Measurements from ENCODE around the gene TTC22. TPM values are rescaled to one million over a fixed set of nuclear protein-coding genes. Genes with fewer than 3 reads are reported as not detected.

Gene TTC22
- total RNA-seq, 8 experiments from 2014 or later, result 0.27 to 2.4 (median 0.62) TPM; not detected in 2

GRCh38 chr1:54811739-54812655, 10.9 kb upstream of the TTC22 start:
- Histone ChIP-seq H3K27ac (no peak overlapping the region), H3K4me1 (replicated peaks in 1 of 2) (peaks cover 0 to 6% of the 10 kb centered on the region in 2 donors), H3K4me3 (no peak overlapping the region)
- 23 to 100% (median 73%) methylated on average over 1 to 13 of the region's 18 CpGs; no CpG with 5 or more reads in 2 of the 10 experiments for WGBS, 10 experiments
- in situ Hi-C loops (cut with MboI; ENCODE audit: low pct_unique_long_range_greater_than_20kb in 2 of 9, low sequenced_read_pairs in 9 of 9, unreplicated experiment in 9 of 9), result loop anchor here in 4 of 9 experiments (25.0 kb wide), 4 partner anchors 150 to 950 kb away; partner anchors contain the start of genes TCEANC2 (in 3 of the 4) and TMEM59 (in 3 of the 4)
- no peak for ATAC-seq (replicated peaks in 6 of 8)

DNA sequence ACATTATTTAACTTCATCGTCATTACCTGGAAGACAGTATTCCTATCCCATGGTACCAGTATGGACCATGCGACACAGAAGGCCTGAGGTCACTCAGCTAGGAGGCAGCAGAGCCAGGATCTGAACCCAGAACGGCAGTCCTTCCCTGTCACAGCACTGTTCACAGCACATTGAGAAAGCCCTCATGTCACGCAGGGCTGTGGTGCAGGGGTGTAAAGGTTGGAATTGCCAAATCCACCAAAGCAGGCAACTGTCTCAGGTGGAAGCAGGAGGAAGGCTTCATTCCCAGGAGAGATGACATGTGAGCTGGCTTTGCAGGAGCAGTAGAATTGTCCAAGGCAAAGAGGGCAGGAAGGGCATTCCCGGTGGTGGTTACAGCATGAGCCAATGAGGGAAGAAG, 9.9 kb upstream of the TTC22 start:
- H3K4me1 ChIP-seq (replicated peaks in 1 of 2), result peaks cover 0 to 6% of the 10 kb centered on the region in 2 donors
- 63 to 96% (median 83%) methylated on average over 2 to 5 of the region's 5 CpGs; no CpG with 5 or more reads in 3 of the 10 experiments for WGBS, 10 experiments
- no peak overlapping the region for H3K4me3 ChIP-seq
- no peak overlapping the region for H3K27ac ChIP-seq
- in situ Hi-C loops (cut with MboI; ENCODE audit: low pct_unique_long_range_greater_than_20kb in 2 of 9, low sequenced_read_pairs in 9 of 9, unreplicated experiment in 9 of 9), result loop anchor here in 4 of 9 experiments (25.0 kb wide), 4 partner anchors 149 to 949 kb away; partner anchors contain the start of genes TCEANC2 (in 3 of the 4) and TMEM59 (in 3 of the 4)
- no peak for ATAC-seq (replicated peaks in 6 of 8)

DNA sequence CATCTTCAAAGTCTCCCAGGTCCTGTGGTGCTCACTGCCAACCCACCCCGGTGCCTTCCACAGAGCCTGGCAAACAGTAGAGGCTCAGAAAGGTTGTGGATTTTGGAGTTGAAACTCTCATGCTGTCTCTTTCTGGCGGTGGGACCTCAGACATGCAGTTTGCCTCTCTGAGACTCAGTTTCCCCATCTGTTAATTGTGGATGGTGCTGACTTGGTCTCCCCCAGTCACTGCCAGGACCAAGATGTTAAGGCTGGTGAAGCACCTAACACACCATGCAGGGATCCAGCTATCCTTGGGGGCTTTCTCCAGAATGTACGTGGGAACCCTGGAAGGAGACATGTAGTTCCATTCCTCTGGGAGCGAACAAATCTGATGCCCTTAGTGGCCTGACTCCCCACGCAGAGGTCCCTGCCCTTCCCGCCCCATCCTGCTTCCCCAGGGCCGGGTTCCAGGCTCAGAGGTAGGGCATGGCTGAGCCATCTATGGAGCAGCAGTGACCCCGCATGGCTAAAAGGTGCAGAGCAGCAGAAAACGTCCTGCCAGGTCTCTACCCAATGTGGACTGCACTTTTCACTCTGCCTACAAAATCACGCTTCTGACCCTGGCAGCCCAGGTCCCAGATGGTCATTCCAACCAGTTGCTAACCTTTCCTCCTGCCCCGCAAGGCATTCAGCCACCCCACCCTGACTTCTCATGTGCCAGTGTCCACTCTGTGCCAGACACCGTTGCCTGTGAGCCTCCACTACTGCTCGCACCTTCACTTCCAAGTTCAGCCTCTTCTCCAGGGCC, 9.2 kb upstream of the TTC22 start:
- H3K4me1 ChIP-seq (replicated peaks in 1 of 2), result peaks cover 0 to 6% of the 10 kb centered on the region in 2 donors
- ATAC-seq (replicated peaks in 6 of 8), result peak; percentile 77 to 99 (median 95)
- no peak overlapping the region for H3K27ac ChIP-seq
- in situ Hi-C loops (cut with MboI; ENCODE audit: low pct_unique_long_range_greater_than_20kb in 2 of 9, low sequenced_read_pairs in 9 of 9, unreplicated experiment in 9 of 9), result loop anchor here in 4 of 9 experiments (25.0 kb wide), 4 partner anchors 148 to 948 kb away; partner anchors contain the start of genes TCEANC2 (in 3 of the 4) and TMEM59 (in 3 of the 4)
- WGBS, 10 experiments, result 39 to 100% (median 59%) methylated on average over 1 to 7 of the region's 13 CpGs; no CpG with 5 or more reads in 2 of the 10 experiments
- no peak overlapping the region for H3K4me3 ChIP-seq

GRCh38 chr1:54809496-54810074, 8.5 kb upstream of the TTC22 start:
- no peak overlapping the region for H3K27ac ChIP-seq
- in situ Hi-C loops (cut with MboI; ENCODE audit: low pct_unique_long_range_greater_than_20kb in 2 of 9, low sequenced_read_pairs in 9 of 9, unreplicated experiment in 9 of 9), result loop anchor here in 4 of 9 experiments (25.0 kb wide), 4 partner anchors 147 to 947 kb away; partner anchors contain the start of genes TCEANC2 (in 3 of the 4) and TMEM59 (in 3 of the 4)
- no peak for ATAC-seq (replicated peaks in 6 of 8)
- H3K4me3 ChIP-seq, result no peak overlapping the region
- peaks cover 0 to 6% of the 10 kb centered on the region in 2 donors for H3K4me1 ChIP-seq (replicated peaks in 1 of 2)
- WGBS, 10 experiments, result 17 to 83% (median 72%) methylated on average over 1 to 3 of the region's 3 CpGs; no CpG with 5 or more reads in 2 of the 10 experiments

GRCh38 chr1:54808443-54809207, 7.5 kb upstream of the TTC22 start:
- ATAC-seq (replicated peaks in 6 of 8), result no peak
- Histone ChIP-seq H3K4me3 (no peak overlapping the region), H3K4me1 (replicated peaks in 1 of 2) (peaks cover 0 to 3% of the 10 kb centered on the region in 2 donors), H3K27ac (no peak overlapping the region)
- WGBS, 10 experiments, result 40 to 100% (median 82%) methylated on average over 1 to 8 of the region's 12 CpGs; no CpG with 5 or more reads in 5 of the 10 experiments
- in situ Hi-C loops (cut with MboI; ENCODE audit: low pct_unique_long_range_greater_than_20kb in 2 of 9, low sequenced_read_pairs in 9 of 9, unreplicated experiment in 9 of 9), result loop anchor here in 4 of 9 experiments (25.0 kb wide), 4 partner anchors 146 to 946 kb away; partner anchors contain the start of genes TCEANC2 (in 3 of the 4) and TMEM59 (in 3 of the 4)

DNA sequence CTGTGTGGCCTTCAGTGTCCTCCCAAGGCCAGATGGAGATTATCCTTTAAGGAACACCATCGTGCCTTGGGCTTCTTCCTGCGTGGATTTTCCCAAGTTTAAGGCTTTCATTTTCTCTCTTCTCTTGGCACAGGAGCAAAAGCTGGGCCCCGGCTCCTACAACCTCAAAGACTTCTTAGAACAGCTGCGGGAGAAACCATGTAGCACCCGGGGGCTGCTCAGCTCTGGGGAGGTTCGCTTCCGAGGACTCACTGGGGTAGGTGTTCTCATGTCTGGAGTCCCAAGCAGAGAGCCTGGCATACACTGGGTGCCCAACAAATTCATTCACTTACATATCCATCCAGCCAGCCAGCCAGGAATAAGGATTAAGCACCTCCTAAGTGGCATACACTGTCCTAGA, 6.6 kb upstream of the TTC22 start:
- ATAC-seq (replicated peaks in 6 of 8), result no peak
- in situ Hi-C loops (cut with MboI; ENCODE audit: low pct_unique_long_range_greater_than_20kb in 2 of 9, low sequenced_read_pairs in 9 of 9, unreplicated experiment in 9 of 9), result loop anchor here in 4 of 9 experiments (25.0 kb wide), 4 partner anchors 145 to 945 kb away; partner anchors contain the start of genes TCEANC2 (in 3 of the 4) and TMEM59 (in 3 of the 4)
- Histone ChIP-seq H3K4me3 (no peak overlapping the region), H3K4me1 (replicated peaks in 1 of 2) (no peaks in the 10 kb centered on the region), H3K27ac (no peak overlapping the region)
- 67 to 100% (median 98%) methylated on average over 1 to 7 of the region's 7 CpGs; no CpG with 5 or more reads in 5 of the 10 experiments for WGBS, 10 experiments

DNA sequence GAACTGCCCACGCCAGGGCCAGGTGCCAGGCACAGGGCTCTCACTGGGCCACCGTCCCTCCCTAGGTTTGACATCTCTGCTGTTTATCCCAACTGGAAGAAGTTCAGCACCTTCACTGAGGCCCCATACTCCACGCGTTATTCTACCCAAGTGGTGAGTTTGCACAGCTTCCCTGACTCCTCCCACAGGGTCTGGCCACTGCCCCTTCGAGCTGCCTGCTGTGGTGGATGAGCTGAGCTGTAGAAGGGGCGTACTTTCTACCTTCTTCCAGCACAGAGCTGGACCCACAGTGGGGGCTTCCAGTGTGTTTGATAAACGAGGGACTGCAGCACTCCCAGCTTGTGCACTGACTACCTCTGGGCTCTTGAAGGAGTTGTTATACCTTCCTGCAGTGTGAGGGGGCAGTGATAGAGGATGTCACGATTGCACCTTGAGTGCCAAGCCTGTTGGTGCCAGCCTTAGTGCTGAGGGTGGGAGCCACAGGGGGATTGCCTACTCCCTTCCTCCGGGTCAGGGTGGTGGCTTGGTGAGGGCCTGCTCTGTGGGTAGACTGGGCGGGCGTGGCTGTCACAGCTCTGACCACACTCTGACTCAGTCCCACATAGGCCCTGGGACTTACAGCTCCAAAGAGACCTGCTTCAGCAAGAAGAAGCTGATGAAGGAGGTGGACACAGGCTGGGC, 5.9 kb upstream of the TTC22 start:
- in situ Hi-C loops (cut with MboI; ENCODE audit: low pct_unique_long_range_greater_than_20kb in 2 of 9, low sequenced_read_pairs in 9 of 9, unreplicated experiment in 9 of 9), result loop anchor here in 4 of 9 experiments (25.0 kb wide), 4 partner anchors 145 to 945 kb away; partner anchors contain the start of genes TCEANC2 (in 3 of the 4) and TMEM59 (in 3 of the 4)
- Histone ChIP-seq H3K4me3 (no peak overlapping the region), H3K27ac (no peak overlapping the region), H3K4me1 (replicated peaks in 1 of 2) (no peaks in the 10 kb centered on the region)
- ATAC-seq (replicated peaks in 6 of 8), result peak in 3 of 8 experiments; percentile 13 to 70 (median 68)
- WGBS, 10 experiments, result 59 to 64% (median 63%) methylated on average over 2 to 6 of the region's 11 CpGs; no CpG with 5 or more reads in 6 of the 10 experiments

- no peak overlapping the region for H3K27ac ChIP-seq
- ATAC-seq (replicated peaks in 6 of 8), result no peak
- 86 to 97% (median 91%) methylated on average over 10 to 23 of the region's 35 CpGs; no CpG with 5 or more reads in 7 of the 10 experiments for WGBS, 10 experiments
- no peak overlapping the region for H3K4me3 ChIP-seq
- H3K4me1 ChIP-seq (replicated peaks in 1 of 2), result no peaks in the 10 kb centered on the region
- in situ Hi-C loops (cut with MboI; ENCODE audit: low pct_unique_long_range_greater_than_20kb in 2 of 9, low sequenced_read_pairs in 9 of 9, unreplicated experiment in 9 of 9), result loop anchor here in 4 of 9 experiments (25.0 kb wide), 4 partner anchors 144 to 944 kb away; partner anchors contain the start of genes TCEANC2 (in 3 of the 4) and TMEM59 (in 3 of the 4)
These were observed 4.9 kb upstream of the TTC22 start for GRCh38 chr1:54805981-54806381.

DNA sequence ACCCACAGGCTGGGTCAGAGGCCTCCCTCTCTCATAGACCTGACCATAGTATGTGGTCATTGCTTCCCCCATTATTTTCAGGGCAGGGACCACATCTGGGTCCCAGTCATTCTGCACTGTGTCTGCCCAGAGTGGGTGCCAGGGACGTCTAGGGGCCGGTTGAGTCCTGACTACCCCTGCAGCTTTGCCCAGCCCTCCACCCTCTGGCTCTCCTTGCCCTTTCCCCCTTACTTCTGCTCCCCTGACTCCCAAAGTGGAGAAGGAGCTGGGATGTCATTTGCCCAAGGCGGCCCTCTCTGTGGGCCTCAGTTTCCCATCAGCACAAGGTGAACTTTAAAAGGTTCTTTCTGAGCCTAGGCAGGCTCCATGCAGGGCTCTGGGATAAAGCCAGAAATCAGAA, 4.3 kb upstream of the TTC22 start:
- WGBS, 10 experiments, result 78 to 100% (median 93%) methylated on average over 1 to 3 of the region's 3 CpGs; no CpG with 5 or more reads in 6 of the 10 experiments
- Histone ChIP-seq H3K27ac (no peak overlapping the region), H3K4me3 (no peak overlapping the region), H3K4me1 (replicated peaks in 1 of 2) (no peaks in the 10 kb centered on the region)
- ATAC-seq (replicated peaks in 6 of 8), result no peak
- in situ Hi-C loops (cut with MboI; ENCODE audit: low pct_unique_long_range_greater_than_20kb in 2 of 9, low sequenced_read_pairs in 9 of 9, unreplicated experiment in 9 of 9), result loop anchor here in 4 of 9 experiments (25.0 kb wide), 4 partner anchors 143 to 943 kb away; partner anchors contain the start of genes TCEANC2 (in 3 of the 4) and TMEM59 (in 3 of the 4)

DNA sequence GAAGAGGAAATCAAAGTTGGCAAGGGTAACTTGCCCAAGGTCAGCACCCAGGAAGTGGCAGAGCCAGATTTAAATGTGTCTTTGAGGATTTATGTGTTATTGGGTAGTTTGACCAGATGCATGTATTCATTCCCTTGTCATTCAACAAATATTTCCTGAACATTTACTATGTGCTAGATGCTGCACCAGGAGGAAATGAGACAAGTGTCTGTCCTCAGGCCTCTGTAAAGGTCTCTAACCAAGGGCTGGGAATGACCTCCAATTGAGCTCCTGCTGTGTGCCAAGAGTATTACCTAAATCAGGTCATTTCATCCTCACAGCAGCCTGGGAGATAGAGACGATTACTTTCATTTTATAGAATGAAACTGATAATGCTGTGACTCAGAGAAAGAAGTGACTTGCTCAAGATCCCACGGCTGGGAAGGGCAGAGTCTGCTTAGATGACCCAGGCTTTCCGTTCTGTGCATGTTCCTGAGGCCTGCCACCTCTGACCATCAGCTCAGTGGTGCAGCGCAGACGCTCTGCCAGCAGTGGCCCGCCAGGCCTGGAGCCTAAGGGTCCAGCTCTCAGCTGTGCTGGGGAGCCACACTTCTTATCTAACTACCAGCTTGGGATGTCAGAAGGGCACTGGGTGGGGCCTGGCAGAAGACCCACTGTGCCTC, 3.5 kb upstream of the TTC22 start:
- ATAC-seq (replicated peaks in 6 of 8), result no peak
- Histone ChIP-seq H3K4me3 (no peak overlapping the region), H3K27ac (no peak overlapping the region), H3K4me1 (replicated peaks in 1 of 2) (no peaks in the 10 kb centered on the region)
- 35 to 90% (median 76%) methylated on average over 1 to 6 of the region's 6 CpGs; no CpG with 5 or more reads in 2 of the 10 experiments for WGBS, 10 experiments
- in situ Hi-C loops (cut with MboI; ENCODE audit: low pct_unique_long_range_greater_than_20kb in 2 of 9, low sequenced_read_pairs in 9 of 9, unreplicated experiment in 9 of 9), result loop anchor here in 4 of 9 experiments (25.0 kb wide), 4 partner anchors 142 to 942 kb away; partner anchors contain the start of genes TCEANC2 (in 3 of the 4) and TMEM59 (in 3 of the 4)
